HepG2 (cell line): ENCODE data around the gene NFKBIL1. TPM values are rescaled to one million over a fixed set of nuclear protein-coding genes. Genes with fewer than 3 reads are reported as not detected.
A peak's percentile ranks its signal among the peaks of the same experiment; 100 is the strongest.

Experiments
- AKAP8 ChIP-seq: sonication (generic); formaldehyde crosslinking; IDR thresholded peaks from 2 replicates; pipeline ENCODE4 v1.5.1; 2020; ENCODE audit warnings: mild to moderate bottlenecking, missing genetic modification reagents
- CCDC6 ChIP-seq: sonication (generic); formaldehyde crosslinking; IDR thresholded peaks from 2 replicates; pipeline ENCODE4 v1.8.1; 2022; ENCODE audit warnings: mild to moderate bottlenecking, missing genetic modification reagents, moderate library complexity
- FOXA1 ChIP-seq, 2 experiments: fragments of 450-650 bp in 1 of 2; sonication (generic) in 1 of 2; formaldehyde crosslinking in 1 of 2; IDR thresholded peaks; 2 replicates each; pipeline versions ENCODE4 v1.4.0 to v1.6.1; 2016 to 2020; ENCODE audit warnings: missing genetic modification reagents in 1 of 2
- FOXO4 ChIP-seq: sonication (generic); formaldehyde crosslinking; conservative IDR thresholded peaks from 2 replicates; pipeline ENCODE4 v1.8.1; 2023; ENCODE audit warnings: missing genetic modification reagents
- GTF3A ChIP-seq: sonication (generic); formaldehyde crosslinking; conservative IDR thresholded peaks from 2 replicates; pipeline ENCODE4 v1.4.0; 2020; ENCODE audit warnings: mild to moderate bottlenecking, missing genetic modification reagents
- NR2F6 ChIP-seq, 2 experiments: IDR thresholded peaks; 2 replicates each; pipeline ENCODE4 v1.6.1; 2016; ENCODE audit warnings: antibody characterized with exemption in 1 of 2, mild to moderate bottlenecking in 1 of 2
- PLRG1 ChIP-seq: fragments of 450-650 bp; conservative IDR thresholded peaks from 2 replicates; pipeline ENCODE4 v1.6.1; 2016
- PRDM15 ChIP-seq: sonication (generic); formaldehyde crosslinking; IDR thresholded peaks from 2 replicates; pipeline ENCODE4 v1.4.0; 2020; ENCODE audit warnings: missing genetic modification reagents
- RBFOX2 ChIP-seq: fragments of 200-400 bp; formaldehyde crosslinking; IDR thresholded peaks from 2 replicates; pipeline ENCODE4 v1.6.1; 2017; ENCODE audit warnings: low read depth, mild to moderate bottlenecking, low read length
- RERE ChIP-seq: IDR thresholded peaks from 2 replicates; pipeline ENCODE4 v1.6.1; 2016; ENCODE audit warnings: low read depth, missing genetic modification reagents, missing compliant biosample characterization
- SSRP1 ChIP-seq: IDR thresholded peaks from 2 replicates; pipeline ENCODE4 v1.6.1; 2016; ENCODE audit warnings: control low read depth
- TEF ChIP-seq: sonication (generic); formaldehyde crosslinking; IDR thresholded peaks from 2 replicates; pipeline ENCODE4 v1.5.0; 2020; ENCODE audit warnings: missing genetic modification reagents
- ZMYM3 ChIP-seq: sonication (generic); formaldehyde crosslinking; IDR thresholded peaks from 2 replicates; pipeline ENCODE4 v1.5.1; 2020; ENCODE audit warnings: mild to moderate bottlenecking, missing genetic modification reagents
- ZNF121 ChIP-seq: sonication (generic); formaldehyde crosslinking; IDR thresholded peaks from 2 replicates; pipeline ENCODE4 v1.5.0; 2020; ENCODE audit warnings: mild to moderate bottlenecking, missing genetic modification reagents
- ZNF136 ChIP-seq: sonication (generic); formaldehyde crosslinking; IDR thresholded peaks from 2 replicates; pipeline ENCODE4 v1.8.1; 2022; ENCODE audit warnings: low read depth, mild to moderate bottlenecking, moderate library complexity, missing genetic modification reagents
- ZNF713 ChIP-seq: sonication (generic); formaldehyde crosslinking; IDR thresholded peaks from 2 replicates; pipeline ENCODE4 v1.4.0; 2020; ENCODE audit warnings: mild to moderate bottlenecking, missing genetic modification reagents
- ZNF781 ChIP-seq: sonication (generic); formaldehyde crosslinking; IDR thresholded peaks from 2 replicates; pipeline ENCODE4 v1.5.1; 2020; ENCODE audit warnings: borderline replicate concordance, mild to moderate bottlenecking, missing genetic modification reagents; ENCODE audit errors: not compliant biosample characterization
- ZNF83 ChIP-seq: sonication (generic); formaldehyde crosslinking; IDR thresholded peaks from 2 replicates; pipeline ENCODE4 v1.4.0; 2020; ENCODE audit warnings: missing genetic modification reagents, mild to moderate bottlenecking, borderline replicate concordance
- polyA plus RNA-seq, 8 experiments: library from polyadenylated mRNA; depleted of rRNA in 3 of 8; stranded (reverse) in 7 of 8; unstranded in 1 of 8; fragments of >200 nt; fragmentation: Illumina TruSeq in 4 of 8; extraction: Trizol in 4 of 8; gene quantifications; 2 replicates each; pipeline versions ENCODE4 v1.2.1 to v1.2.3, GENCODE V29; 2011 to 2016; ENCODE audit warnings: low read depth in 4 of 8, missing spikeins in 1 of 8, mixed read lengths in 1 of 8; ENCODE audit not compliant: insufficient read depth in 1 of 8
- total RNA-seq, 5 experiments: library from RNA; depleted of rRNA; stranded (reverse); fragments of >200 nt; fragmentation: Illumina TruSeq; extraction: Trizol; gene quantifications; 2 replicates each; pipeline ENCODE4 v1.2.3, GENCODE V29; 2016; ENCODE audit warnings: low read depth in 1 of 5

Gene NFKBIL1
- total and polyA plus RNA-seq, 2 of the 13 experiments (the other 11 are each of a cell fraction or from before 2014, with no cell fraction given) = 9.7 to 19.5 TPM

- TF ChIP-seq RERE (CRISPR knock-in tag) = no peak
- no peak for TF ChIP-seq ZNF83 (CRISPR knock-in tag)
- TF ChIP-seq PRDM15 (CRISPR knock-in tag) = no peak
- TF ChIP-seq ZNF713 (CRISPR knock-in tag) = no peak
- no peak for TF ChIP-seq ZNF121 (CRISPR knock-in tag)
- no peak for TF ChIP-seq FOXA1 (IDR thresholded peaks at IDR 0.05)
- no peak for TF ChIP-seq FOXA1 (CRISPR knock-in tag; IDR thresholded peaks at IDR 0.05)
- TF ChIP-seq RBFOX2 = no peak
- TF ChIP-seq ZMYM3 = no peak
- TF ChIP-seq SSRP1 = peak; percentile 39; the same call in 1 of the 2 replicates
- no peak for TF ChIP-seq NR2F6 (IDR thresholded peaks at IDR 0.05)
- TF ChIP-seq NR2F6 (CRISPR knock-in tag; IDR thresholded peaks at IDR 0.05) = no peak
- no peak for TF ChIP-seq ZNF781 (CRISPR knock-in tag)
- no peak for TF ChIP-seq GTF3A (CRISPR knock-in tag)
- no peak for TF ChIP-seq ZNF136 (CRISPR knock-in tag)
- TF ChIP-seq AKAP8 (CRISPR knock-in tag) = no peak
- no peak for TF ChIP-seq CCDC6 (CRISPR knock-in tag)
- TF ChIP-seq PLRG1 = no peak
- no peak for TF ChIP-seq TEF (CRISPR knock-in tag)
- TF ChIP-seq FOXO4 (CRISPR knock-in tag) = 0 out of 2 replicates have a peak, but pooled peaks have one; percentile 39
Observed at GRCh38 chr6:31532644-31533454, 14.6 kb upstream of the NFKBIL1 start (continued).
